ENCODE data around the gene ATF7.

ATF7 gene

DNA sequence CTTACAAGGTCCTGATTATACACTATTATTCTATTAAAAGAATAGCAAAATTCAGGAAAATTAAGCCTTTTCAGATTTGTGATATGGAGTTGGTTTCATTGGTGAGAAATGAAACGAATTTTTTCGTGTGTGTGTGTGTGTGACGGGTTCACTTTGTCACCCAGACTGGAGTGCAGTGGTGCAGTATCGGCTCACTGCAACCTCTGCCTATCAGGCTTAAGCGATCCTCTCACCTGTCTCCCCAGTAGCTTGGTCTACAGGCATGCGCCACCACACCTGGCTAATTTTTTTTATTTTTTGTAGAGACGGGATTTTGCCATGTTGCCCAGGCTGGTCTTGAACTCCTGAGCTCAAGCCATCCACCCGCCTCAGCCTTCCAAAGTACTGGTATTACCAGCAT, 164.6 kb downstream of the ATF7 start:
- H3K4me1 ChIP-seq (ENCODE audit: control insufficient read depth, low read length), result 0 out of 2 replicates have a peak, but pooled peaks cover 3% of the 10 kb centered on the region

DNA sequence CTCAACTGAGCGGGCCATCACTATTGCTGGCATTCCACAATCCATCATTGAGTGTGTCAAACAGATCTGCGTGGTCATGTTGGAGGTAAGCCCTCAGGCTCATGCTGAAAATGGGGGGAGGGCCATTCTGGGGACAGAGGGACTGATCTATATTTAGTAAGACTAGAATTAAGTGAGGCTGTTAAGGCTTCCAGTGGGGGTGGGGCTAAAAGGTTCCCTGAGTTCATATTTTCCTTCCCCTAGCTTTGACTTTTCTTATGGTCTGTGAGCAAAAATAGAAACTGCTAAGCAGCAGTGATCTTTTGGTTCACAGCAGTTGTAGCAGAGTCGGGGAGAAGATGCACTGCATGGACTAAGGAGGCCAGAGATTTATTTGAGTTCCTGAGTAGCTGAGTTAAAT, 165.1 kb downstream of the ATF7 start:
- Histone ChIP-seq H3K9me2 (replicated peaks; ENCODE audit: control insufficient read depth, low read length) (no peaks in the 10 kb centered on the region), H3K4me2 (ENCODE audit: low read length) (no peak overlapping the region), H3K79me2 (ENCODE audit: control insufficient read depth, low read length) (peaks cover 95% of the 10 kb centered on the region), H3K36me3 (ENCODE audit: control insufficient read depth, low read length) (peaks cover 99% of the 10 kb centered on the region), H3K4me3 (ENCODE audit: low read length) (no peak overlapping the region), H3K27me3 (ENCODE audit: control insufficient read depth, low read length) (no peaks in the 10 kb centered on the region), H3K4me1 (ENCODE audit: control insufficient read depth, low read length) (0 out of 2 replicates have a peak, but pooled peaks cover 3% of the 10 kb centered on the region), H3K27ac (ENCODE audit: low read depth, low read length) (no peak overlapping the region), H3F3A (ENCODE audit: control insufficient read depth, insufficient read depth) (peaks cover 15% of the 10 kb centered on the region), H4K20me1 (ENCODE audit: control insufficient read depth, insufficient read depth, low read depth, low read length) (peaks cover 20% of the 10 kb centered on the region), H3K9me3 (ENCODE audit: control insufficient read depth, insufficient read depth, low read length) (no peaks in the 10 kb centered on the region)
- TF ChIP-seq, protein P1, sequence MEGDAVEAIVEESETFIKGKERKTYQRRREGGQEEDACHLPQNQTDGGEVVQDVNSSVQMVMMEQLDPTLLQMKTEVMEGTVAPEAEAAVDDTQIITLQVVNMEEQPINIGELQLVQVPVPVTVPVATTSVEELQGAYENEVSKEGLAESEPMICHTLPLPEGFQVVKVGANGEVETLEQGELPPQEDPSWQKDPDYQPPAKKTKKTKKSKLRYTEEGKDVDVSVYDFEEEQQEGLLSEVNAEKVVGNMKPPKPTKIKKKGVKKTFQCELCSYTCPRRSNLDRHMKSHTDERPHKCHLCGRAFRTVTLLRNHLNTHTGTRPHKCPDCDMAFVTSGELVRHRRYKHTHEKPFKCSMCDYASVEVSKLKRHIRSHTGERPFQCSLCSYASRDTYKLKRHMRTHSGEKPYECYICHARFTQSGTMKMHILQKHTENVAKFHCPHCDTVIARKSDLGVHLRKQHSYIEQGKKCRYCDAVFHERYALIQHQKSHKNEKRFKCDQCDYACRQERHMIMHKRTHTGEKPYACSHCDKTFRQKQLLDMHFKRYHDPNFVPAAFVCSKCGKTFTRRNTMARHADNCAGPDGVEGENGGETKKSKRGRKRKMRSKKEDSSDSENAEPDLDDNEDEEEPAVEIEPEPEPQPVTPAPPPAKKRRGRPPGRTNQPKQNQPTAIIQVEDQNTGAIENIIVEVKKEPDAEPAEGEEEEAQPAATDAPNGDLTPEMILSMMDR (IDR thresholded peaks at IDR 0.05; ENCODE audit: low read depth, low read length, poor library complexity, severe bottlenecking), result no peak
- no peak for TF ChIP-seq EZH2phosphoT487 (IDR thresholded peaks at IDR 0.05; ENCODE audit: borderline replicate concordance, low read length)

More for the DNA sequence above, 164.6 kb downstream of the ATF7 start:
- no peak overlapping the region for H3K27ac ChIP-seq (ENCODE audit: low read depth, low read length)
- H3K9me3 ChIP-seq (ENCODE audit: control insufficient read depth, insufficient read depth, low read length), result no peaks in the 10 kb centered on the region
- no peak for TF ChIP-seq EZH2phosphoT487 (IDR thresholded peaks at IDR 0.05; ENCODE audit: borderline replicate concordance, low read length)
- TF ChIP-seq, protein P1 (IDR thresholded peaks at IDR 0.05; ENCODE audit: low read depth, low read length, poor library complexity, severe bottlenecking), result no peak
- peaks cover 15% of the 10 kb centered on the region for H3F3A ChIP-seq (ENCODE audit: control insufficient read depth, insufficient read depth)
- no peaks in the 10 kb centered on the region for H3K9me2 ChIP-seq (replicated peaks; ENCODE audit: control insufficient read depth, low read length)
- H3K4me3 ChIP-seq (ENCODE audit: low read length), result no peak overlapping the region
- H3K36me3 ChIP-seq (ENCODE audit: control insufficient read depth, low read length), result peaks cover 99% of the 10 kb centered on the region
- no peaks in the 10 kb centered on the region for H3K27me3 ChIP-seq (ENCODE audit: control insufficient read depth, low read length)
- H4K20me1 ChIP-seq (ENCODE audit: control insufficient read depth, insufficient read depth, low read depth, low read length), result peaks cover 19% of the 10 kb centered on the region
- H3K79me2 ChIP-seq (ENCODE audit: control insufficient read depth, low read length), result peaks cover 95% of the 10 kb centered on the region
- no peak overlapping the region for H3K4me2 ChIP-seq (ENCODE audit: low read length)

GRCh38 chr12:53459097-53459496, 167.1 kb downstream of the ATF7 start:
- H3K27ac ChIP-seq (ENCODE audit: low read depth, low read length), result no peak overlapping the region
- H4K20me1 ChIP-seq (ENCODE audit: control insufficient read depth, insufficient read depth, low read depth, low read length), result peaks cover 35% of the 10 kb centered on the region
- no peak for TF ChIP-seq EZH2phosphoT487 (IDR thresholded peaks at IDR 0.05; ENCODE audit: borderline replicate concordance, low read length)
- TF ChIP-seq, protein P1 (IDR thresholded peaks at IDR 0.05; ENCODE audit: low read depth, low read length, poor library complexity, severe bottlenecking), result no peak
- H3F3A ChIP-seq (ENCODE audit: control insufficient read depth, insufficient read depth), result peaks cover 27% of the 10 kb centered on the region
- no peaks in the 10 kb centered on the region for H3K9me3 ChIP-seq (ENCODE audit: control insufficient read depth, insufficient read depth, low read length)
- H3K4me1 ChIP-seq (ENCODE audit: control insufficient read depth, low read length), result peaks cover 10% of the 10 kb centered on the region
- peaks cover 99% of the 10 kb centered on the region for H3K36me3 ChIP-seq (ENCODE audit: control insufficient read depth, low read length)
- H3K27me3 ChIP-seq (ENCODE audit: control insufficient read depth, low read length), result no peaks in the 10 kb centered on the region
- peaks cover 98% of the 10 kb centered on the region for H3K79me2 ChIP-seq (ENCODE audit: control insufficient read depth, low read length)
- H3K4me2 ChIP-seq (ENCODE audit: low read length), result no peak overlapping the region
- H3K9me2 ChIP-seq (replicated peaks; ENCODE audit: control insufficient read depth, low read length), result no peaks in the 10 kb centered on the region
- H3K4me3 ChIP-seq (ENCODE audit: low read length), result no peak overlapping the region

All from DOHH2 (cell line).